Measurements from ENCODE around the gene SERPINE3.

The SERPINE3 gene

GRCh38 chr13:51360489-51360888 is 21.0 kb downstream of the SERPINE3 start:
- in situ Hi-C loops (cut with MboI; ENCODE audit: low sequenced_read_pairs): no loop called here

- in situ Hi-C loops (cut with MboI; ENCODE audit: low sequenced_read_pairs): no loop called here
Observed at GRCh38 chr13:51361106-51361505, 21.6 kb downstream of the SERPINE3 start.

- in situ Hi-C loops (cut with MboI; ENCODE audit: low sequenced_read_pairs): no loop called here
Observed at GRCh38 chr13:51363625-51364024, 24.1 kb downstream of the SERPINE3 start.

GRCh38 chr13:51364404-51365008 is 25.0 kb downstream of the SERPINE3 start:
- in situ Hi-C loops (cut with MboI; ENCODE audit: low sequenced_read_pairs): no loop called here

- in situ Hi-C loops (cut with MboI; ENCODE audit: low sequenced_read_pairs): no loop called here
Observed at GRCh38 chr13:51370116-51370515, 30.6 kb downstream of the SERPINE3 start.

- in situ Hi-C loops (cut with MboI; ENCODE audit: low sequenced_read_pairs): no loop called here
Observed at GRCh38 chr13:51370811-51371210, 31.3 kb downstream of the SERPINE3 start.

GRCh38 chr13:51371768-51372399 is 32.4 kb downstream of the SERPINE3 start:
- in situ Hi-C loops (cut with MboI; ENCODE audit: low sequenced_read_pairs): no loop called here

GRCh38 chr13:51373451-51373850 is 34.0 kb downstream of the SERPINE3 start:
- in situ Hi-C loops (cut with MboI; ENCODE audit: low sequenced_read_pairs): no loop called here

- in situ Hi-C loops (cut with MboI; ENCODE audit: low sequenced_read_pairs): no loop called here
Observed at GRCh38 chr13:51380269-51380668, 40.8 kb downstream of the SERPINE3 start.

- in situ Hi-C loops (cut with MboI; ENCODE audit: low sequenced_read_pairs): no loop called here
Observed at GRCh38 chr13:51385114-51385513, 45.6 kb downstream of the SERPINE3 start.

GRCh38 chr13:51394724-51395123 is 55.2 kb downstream of the SERPINE3 start:
- in situ Hi-C loops (cut with MboI; ENCODE audit: low sequenced_read_pairs): no loop called here

- in situ Hi-C loops (cut with MboI; ENCODE audit: low sequenced_read_pairs): no loop called here
Observed at GRCh38 chr13:51396352-51396751, 56.9 kb downstream of the SERPINE3 start.

- in situ Hi-C loops (cut with MboI; ENCODE audit: low sequenced_read_pairs): no loop called here
Observed at GRCh38 chr13:51397262-51397941, 57.9 kb downstream of the SERPINE3 start.

GRCh38 chr13:51405176-51405575 is 65.7 kb downstream of the SERPINE3 start:
- in situ Hi-C loops (cut with MboI; ENCODE audit: low sequenced_read_pairs): no loop called here

- in situ Hi-C loops (cut with MboI; ENCODE audit: low sequenced_read_pairs): no loop called here
Observed at GRCh38 chr13:51412431-51412830, 72.9 kb downstream of the SERPINE3 start.

Measured in HL-60/S4 treated with retinoic acid at 250 ng/mL for 4 days and 3 days (cell line).